ENCODE data around the gene RBX1.
"Not testable (repeated sequence)": the region's sequence is repeated elsewhere in the genome, so short reads cannot be mapped to it uniquely, and the experiment has no call there.

The RBX1 gene

GRCh38 chr22:41000941-41001721 is 50.0 kb downstream of the RBX1 start:
- H3K4me1 ChIP-seq (ENCODE audit: control insufficient read depth, insufficient read depth, low read length), result no peaks in the 10 kb centered on the region
- no peaks in the 10 kb centered on the region for H3K9me3 ChIP-seq (ENCODE audit: control insufficient read depth, low read length)
- H3K4me3 ChIP-seq (ENCODE audit: low read length), result no peak overlapping the region
- DNase-seq (ENCODE audit: low read depth), result no peak
- no peaks in the 10 kb centered on the region for H3K36me3 ChIP-seq (ENCODE audit: control insufficient read depth, insufficient read depth, low read length, severe bottlenecking)
- no peaks in the 10 kb centered on the region for H3K27me3 ChIP-seq (replicated peaks; ENCODE audit: control insufficient read depth, insufficient read depth, low read length)
- no peak overlapping the region for H3K9ac ChIP-seq (ENCODE audit: low read length)

- no peaks in the 10 kb centered on the region for H3K36me3 ChIP-seq (ENCODE audit: control insufficient read depth, insufficient read depth, low read length, severe bottlenecking)
- H3K9me3 ChIP-seq (ENCODE audit: control insufficient read depth, low read length), result no peaks in the 10 kb centered on the region
- no peaks in the 10 kb centered on the region for H3K4me1 ChIP-seq (ENCODE audit: control insufficient read depth, insufficient read depth, low read length)
- H3K4me3 ChIP-seq (ENCODE audit: low read length), result no peak overlapping the region
- no peaks in the 10 kb centered on the region for H3K27me3 ChIP-seq (replicated peaks; ENCODE audit: control insufficient read depth, insufficient read depth, low read length)
- peak; percentile 14 for DNase-seq (ENCODE audit: low read depth)
- no peak overlapping the region for H3K9ac ChIP-seq (ENCODE audit: low read length)
Measured at GRCh38 chr22:41001722-41002122, 50.5 kb downstream of the RBX1 start.

- not testable (repeated sequence) for H3K4me3 ChIP-seq (ENCODE audit: low read length); H3K36me3 ChIP-seq (ENCODE audit: control insufficient read depth, insufficient read depth, low read length, severe bottlenecking); H3K27me3 ChIP-seq (replicated peaks; ENCODE audit: control insufficient read depth, insufficient read depth, low read length); H3K9me3 ChIP-seq (ENCODE audit: control insufficient read depth, low read length); H3K9ac ChIP-seq (ENCODE audit: low read length); H3K4me1 ChIP-seq (ENCODE audit: control insufficient read depth, insufficient read depth, low read length); DNase-seq (ENCODE audit: low read depth)
Measured at GRCh38 chr22:41002386-41002785, 51.2 kb downstream of the RBX1 start.

GRCh38 chr22:41003066-41003465 is 51.9 kb downstream of the RBX1 start:
- no peak overlapping the region for H3K9ac ChIP-seq (ENCODE audit: low read length)
- no peaks in the 10 kb centered on the region for H3K9me3 ChIP-seq (ENCODE audit: control insufficient read depth, low read length)
- no peak for DNase-seq (ENCODE audit: low read depth)
- H3K4me3 ChIP-seq (ENCODE audit: low read length), result no peak overlapping the region
- no peaks in the 10 kb centered on the region for H3K27me3 ChIP-seq (replicated peaks; ENCODE audit: control insufficient read depth, insufficient read depth, low read length)
- no peaks in the 10 kb centered on the region for H3K4me1 ChIP-seq (ENCODE audit: control insufficient read depth, insufficient read depth, low read length)
- H3K36me3 ChIP-seq (ENCODE audit: control insufficient read depth, insufficient read depth, low read length, severe bottlenecking), result no peaks in the 10 kb centered on the region

- no peaks in the 10 kb centered on the region for H3K4me1 ChIP-seq (ENCODE audit: control insufficient read depth, insufficient read depth, low read length)
Measured at GRCh38 chr22:41003976-41004375, 52.8 kb downstream of the RBX1 start.

GRCh38 chr22:41009222-41009948 is 58.2 kb downstream of the RBX1 start:
- no peak overlapping the region for H3K4me3 ChIP-seq (ENCODE audit: low read length)
- DNase-seq (ENCODE audit: low read depth), result peak; percentile 29
- peaks cover 5% of the 10 kb centered on the region for H3K4me1 ChIP-seq (ENCODE audit: control insufficient read depth, insufficient read depth, low read length)
- H3K27me3 ChIP-seq (replicated peaks; ENCODE audit: control insufficient read depth, insufficient read depth, low read length), result no peaks in the 10 kb centered on the region
- H3K36me3 ChIP-seq (ENCODE audit: control insufficient read depth, insufficient read depth, low read length, severe bottlenecking), result no peaks in the 10 kb centered on the region
- H3K9me3 ChIP-seq (ENCODE audit: control insufficient read depth, low read length), result no peaks in the 10 kb centered on the region
- no peak overlapping the region for H3K9ac ChIP-seq (ENCODE audit: low read length)

More at GRCh38 chr22:41003976-41004375, 52.8 kb downstream of the RBX1 start:
- Histone ChIP-seq H3K9me3 (ENCODE audit: control insufficient read depth, low read length) (no peaks in the 10 kb centered on the region), H3K36me3 (ENCODE audit: control insufficient read depth, insufficient read depth, low read length, severe bottlenecking) (no peaks in the 10 kb centered on the region), H3K4me3 (ENCODE audit: low read length) (no peak overlapping the region), H3K27me3 (replicated peaks; ENCODE audit: control insufficient read depth, insufficient read depth, low read length) (no peaks in the 10 kb centered on the region), H3K9ac (ENCODE audit: low read length) (no peak overlapping the region)
- no peak for DNase-seq (ENCODE audit: low read depth)

GRCh38 chr22:41015003-41015402 is 63.8 kb downstream of the RBX1 start:
- H3K27me3 ChIP-seq (replicated peaks; ENCODE audit: control insufficient read depth, insufficient read depth, low read length), result no peaks in the 10 kb centered on the region
- H3K9ac ChIP-seq (ENCODE audit: low read length), result no peak overlapping the region
- no peaks in the 10 kb centered on the region for H3K36me3 ChIP-seq (ENCODE audit: control insufficient read depth, insufficient read depth, low read length, severe bottlenecking)
- no peak overlapping the region for H3K4me3 ChIP-seq (ENCODE audit: low read length)
- H3K9me3 ChIP-seq (ENCODE audit: control insufficient read depth, low read length), result no peaks in the 10 kb centered on the region
- no peaks in the 10 kb centered on the region for H3K4me1 ChIP-seq (ENCODE audit: control insufficient read depth, insufficient read depth, low read length)
- DNase-seq (ENCODE audit: low read depth), result no peak

GRCh38 chr22:41021061-41021612 is 70.0 kb downstream of the RBX1 start:
- H3K36me3 ChIP-seq (ENCODE audit: control insufficient read depth, insufficient read depth, low read length, severe bottlenecking), result no peaks in the 10 kb centered on the region
- no peaks in the 10 kb centered on the region for H3K9me3 ChIP-seq (ENCODE audit: control insufficient read depth, low read length)
- no peak for DNase-seq (ENCODE audit: low read depth)
- H3K4me3 ChIP-seq (ENCODE audit: low read length), result peak overlapping the region; percentile 86
- no peaks in the 10 kb centered on the region for H3K27me3 ChIP-seq (replicated peaks; ENCODE audit: control insufficient read depth, insufficient read depth, low read length)
- peaks cover 12% of the 10 kb centered on the region for H3K4me1 ChIP-seq (ENCODE audit: control insufficient read depth, insufficient read depth, low read length)
- H3K9ac ChIP-seq (ENCODE audit: low read length), result peak overlapping the region; percentile 88

GRCh38 chr22:41021613-41022454 is 70.7 kb downstream of the RBX1 start:
- H3K27me3 ChIP-seq (replicated peaks; ENCODE audit: control insufficient read depth, insufficient read depth, low read length), result no peaks in the 10 kb centered on the region
- peaks cover 12% of the 10 kb centered on the region for H3K4me1 ChIP-seq (ENCODE audit: control insufficient read depth, insufficient read depth, low read length)
- peak; percentile 84 for DNase-seq (ENCODE audit: low read depth)
- no peaks in the 10 kb centered on the region for H3K36me3 ChIP-seq (ENCODE audit: control insufficient read depth, insufficient read depth, low read length, severe bottlenecking)
- H3K9me3 ChIP-seq (ENCODE audit: control insufficient read depth, low read length), result no peaks in the 10 kb centered on the region
- peak overlapping the region; percentile 88 for H3K9ac ChIP-seq (ENCODE audit: low read length)
- peak overlapping the region; percentile 86 for H3K4me3 ChIP-seq (ENCODE audit: low read length)

- Histone ChIP-seq H3K4me3 (ENCODE audit: low read length) (peak overlapping the region; percentile 86), H3K9me3 (ENCODE audit: control insufficient read depth, low read length) (no peaks in the 10 kb centered on the region), H3K9ac (ENCODE audit: low read length) (peak overlapping the region; percentile 88), H3K36me3 (ENCODE audit: control insufficient read depth, insufficient read depth, low read length, severe bottlenecking) (no peaks in the 10 kb centered on the region), H3K4me1 (ENCODE audit: control insufficient read depth, insufficient read depth, low read length) (peaks cover 12% of the 10 kb centered on the region), H3K27me3 (replicated peaks; ENCODE audit: control insufficient read depth, insufficient read depth, low read length) (no peaks in the 10 kb centered on the region)
- DNase-seq (ENCODE audit: low read depth), result peak; percentile 89
Measured at GRCh38 chr22:41022470-41023298, 71.5 kb downstream of the RBX1 start.
